Measurements from ENCODE around the gene ATP6V1D.

ATP6V1D gene

DNA sequence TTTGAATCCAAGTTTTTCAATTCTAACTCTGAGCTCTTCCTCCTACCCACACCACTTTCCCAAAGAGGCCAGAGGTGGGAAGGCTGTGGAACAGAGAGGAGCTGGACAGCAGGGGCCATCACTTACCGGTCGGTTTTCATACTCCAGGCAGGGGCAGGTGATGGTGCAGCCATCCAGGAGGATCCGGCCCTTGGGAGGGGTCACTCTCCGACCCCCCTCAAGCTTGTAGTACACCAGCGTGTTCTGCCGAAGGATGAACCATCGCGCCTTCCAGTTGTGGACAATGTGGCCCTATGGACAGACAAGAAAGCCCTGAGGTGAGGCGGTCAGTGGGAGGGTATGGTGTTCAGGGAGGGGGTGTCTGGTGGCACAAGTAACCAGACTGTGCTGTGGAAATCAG is 37.9 kb upstream of the ATP6V1D start:
- Histone ChIP-seq H4K12ac (ENCODE audit: low read depth, low read length) (no peak overlapping the region), H4K91ac (ENCODE audit: low read depth, low read length) (no peak overlapping the region), H3K27ac (ENCODE audit: low read depth, low read length) (no peak overlapping the region), H3K4ac (ENCODE audit: low read depth, low read length) (no peak overlapping the region), H3K9me3 (ENCODE audit: insufficient read depth, low read depth, low read length) (peaks cover 3% of the 10 kb centered on the region), H3K23ac (ENCODE audit: low read length) (no peak overlapping the region), H3K9ac (ENCODE audit: low read length) (no peak overlapping the region), H3K4me1 (ENCODE audit: control insufficient read depth in 1 of 2, insufficient read depth in 2 of 2, low read length in 2 of 2) (peaks cover 6 to 11% of the 10 kb centered on the region in 2 experiments), H3K79me2 (ENCODE audit: control insufficient read depth, insufficient read depth, low read length, poor library complexity) (no peaks in the 10 kb centered on the region), H3K18ac (ENCODE audit: low read length) (no peak overlapping the region), H2BK5ac (ENCODE audit: low read depth, low read length, poor library complexity) (no peak overlapping the region), H4K8ac (ENCODE audit: low read depth, low read length) (no peak overlapping the region), H2AK5ac (ENCODE audit: low read length) (no peak overlapping the region), H2BK120ac (ENCODE audit: insufficient read depth, low read length, poor library complexity) (no peak overlapping the region), H3K14ac (ENCODE audit: low read length) (no peak overlapping the region), H3K4me3 (ENCODE audit: low read depth, low read length) (no peak overlapping the region), H3K27me3 (ENCODE audit: insufficient read depth, low read length) (no peaks in the 10 kb centered on the region), H2BK12ac (ENCODE audit: low read length) (no peak overlapping the region), H3K4me2 (ENCODE audit: low read length) (no peak overlapping the region), H2AFZ (ENCODE audit: insufficient read depth, low read length, poor library complexity) (no peak overlapping the region), H3K36me3 (ENCODE audit: control insufficient read depth in 1 of 2, insufficient read depth in 2 of 2, low read length in 2 of 2) (no peaks in the 10 kb centered on the region), H3K79me1 (ENCODE audit: low read length) (no peaks in the 10 kb centered on the region)
- no peak for DNase-seq
- WGBS (ENCODE audit: extremely low coverage, insufficient coverage, insufficient read length): no CpG with 5 or more reads among the region's 9 CpGs

DNA sequence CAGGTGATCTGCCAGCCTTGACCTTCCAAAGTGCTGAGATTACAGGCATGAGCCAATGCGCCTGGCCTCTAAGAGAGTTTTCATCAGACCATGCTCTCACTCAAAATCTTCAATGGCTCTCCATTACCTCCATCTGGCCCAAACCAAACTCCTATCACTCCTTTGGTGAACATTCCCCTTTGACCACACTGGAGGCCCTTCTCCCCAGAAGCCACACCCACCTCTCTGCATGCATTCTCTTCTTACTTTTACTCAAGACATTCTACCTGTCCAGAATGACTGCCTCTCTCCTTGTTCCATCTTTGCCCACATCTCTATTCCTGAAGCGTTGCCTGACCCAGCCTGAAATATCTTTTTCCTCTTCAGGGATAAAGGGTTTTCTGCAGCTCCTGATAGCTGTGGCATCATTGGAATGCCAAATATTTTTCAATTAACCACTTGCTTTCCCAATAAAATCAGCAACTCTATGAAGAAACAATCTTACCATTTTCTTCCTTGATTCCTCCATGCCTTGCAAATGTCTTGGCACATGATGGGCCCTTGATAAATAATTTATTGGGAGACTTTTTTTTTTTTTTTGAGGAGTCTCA is 36.9 kb upstream of the ATP6V1D start:
- H3K18ac ChIP-seq (ENCODE audit: low read length): no peak overlapping the region
- no peak overlapping the region for H2BK12ac ChIP-seq (ENCODE audit: low read length)
- no peak overlapping the region for H3K4me2 ChIP-seq (ENCODE audit: low read length)
- H3K79me1 ChIP-seq (ENCODE audit: low read length): no peaks in the 10 kb centered on the region
- H3K79me2 ChIP-seq (ENCODE audit: control insufficient read depth, insufficient read depth, low read length, poor library complexity): no peaks in the 10 kb centered on the region
- no peak overlapping the region for H4K91ac ChIP-seq (ENCODE audit: low read depth, low read length)
- H4K12ac ChIP-seq (ENCODE audit: low read depth, low read length): no peak overlapping the region
- no peak overlapping the region for H2BK120ac ChIP-seq (ENCODE audit: insufficient read depth, low read length, poor library complexity)
- no peak overlapping the region for H3K23ac ChIP-seq (ENCODE audit: low read length)
- H2BK5ac ChIP-seq (ENCODE audit: low read depth, low read length, poor library complexity): no peak overlapping the region
- no peak overlapping the region for H2AFZ ChIP-seq (ENCODE audit: insufficient read depth, low read length, poor library complexity)
- no peak overlapping the region for H3K4ac ChIP-seq (ENCODE audit: low read depth, low read length)
- H3K27me3 ChIP-seq (ENCODE audit: insufficient read depth, low read length): no peaks in the 10 kb centered on the region
- WGBS (ENCODE audit: extremely low coverage, insufficient coverage, insufficient read length): no CpG with 5 or more reads among the region's 2 CpGs
- H3K36me3 ChIP-seq (ENCODE audit: control insufficient read depth in 1 of 2, insufficient read depth in 2 of 2, low read length in 2 of 2): no peaks in the 10 kb centered on the region
- no peak overlapping the region for H2AK5ac ChIP-seq (ENCODE audit: low read length)
- no peak for DNase-seq
- H3K27ac ChIP-seq (ENCODE audit: low read depth, low read length): no peak overlapping the region
- no peak overlapping the region for H3K14ac ChIP-seq (ENCODE audit: low read length)
- H3K4me3 ChIP-seq (ENCODE audit: low read depth, low read length): no peak overlapping the region
- no peak overlapping the region for H3K9ac ChIP-seq (ENCODE audit: low read length)
- H4K8ac ChIP-seq (ENCODE audit: low read depth, low read length): no peak overlapping the region
- H3K9me3 ChIP-seq (ENCODE audit: insufficient read depth, low read depth, low read length): peaks cover 3% of the 10 kb centered on the region
- H3K4me1 ChIP-seq (ENCODE audit: control insufficient read depth in 1 of 2, insufficient read depth in 2 of 2, low read length in 2 of 2): peaks cover 16 to 21% of the 10 kb centered on the region in 2 experiments

DNA sequence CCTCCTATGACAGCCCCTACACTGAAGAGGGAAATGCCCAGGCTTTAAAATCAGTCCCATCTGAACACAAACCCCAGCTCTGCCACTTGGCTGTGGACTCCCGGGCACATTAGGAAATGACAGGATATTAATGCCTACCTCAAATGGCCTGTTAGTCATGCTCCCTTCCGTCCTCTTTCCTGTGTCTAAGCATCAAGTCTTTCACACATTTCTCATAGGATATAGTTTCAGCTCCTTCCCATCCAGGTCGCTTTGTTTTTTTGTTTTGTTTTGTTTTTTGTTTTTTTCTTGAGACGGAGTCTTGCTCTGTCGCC is 36.2 kb upstream of the ATP6V1D start:
- no peak overlapping the region for H3K14ac ChIP-seq (ENCODE audit: low read length)
- H3K9ac ChIP-seq (ENCODE audit: low read length): no peak overlapping the region
- H3K9me3 ChIP-seq (ENCODE audit: insufficient read depth, low read depth, low read length): peaks cover 3% of the 10 kb centered on the region
- H3K27me3 ChIP-seq (ENCODE audit: insufficient read depth, low read length): no peaks in the 10 kb centered on the region
- no peaks in the 10 kb centered on the region for H3K36me3 ChIP-seq (ENCODE audit: control insufficient read depth in 1 of 2, insufficient read depth in 2 of 2, low read length in 2 of 2)
- H3K18ac ChIP-seq (ENCODE audit: low read length): no peak overlapping the region
- H2AFZ ChIP-seq (ENCODE audit: insufficient read depth, low read length, poor library complexity): no peak overlapping the region
- no peak overlapping the region for H2AK5ac ChIP-seq (ENCODE audit: low read length)
- H3K4me3 ChIP-seq (ENCODE audit: low read depth, low read length): no peak overlapping the region
- no peak overlapping the region for H4K12ac ChIP-seq (ENCODE audit: low read depth, low read length)
- no peak overlapping the region for H4K8ac ChIP-seq (ENCODE audit: low read depth, low read length)
- no peak overlapping the region for H3K4me2 ChIP-seq (ENCODE audit: low read length)
- H3K23ac ChIP-seq (ENCODE audit: low read length): no peak overlapping the region
- H3K27ac ChIP-seq (ENCODE audit: low read depth, low read length): no peak overlapping the region
- peaks cover 19 to 26% of the 10 kb centered on the region in 2 experiments for H3K4me1 ChIP-seq (ENCODE audit: control insufficient read depth in 1 of 2, insufficient read depth in 2 of 2, low read length in 2 of 2)
- no peaks in the 10 kb centered on the region for H3K79me1 ChIP-seq (ENCODE audit: low read length)
- H3K79me2 ChIP-seq (ENCODE audit: control insufficient read depth, insufficient read depth, low read length, poor library complexity): no peaks in the 10 kb centered on the region
- H2BK5ac ChIP-seq (ENCODE audit: low read depth, low read length, poor library complexity): no peak overlapping the region
- no CpG with 5 or more reads among the region's 5 CpGs for WGBS (ENCODE audit: extremely low coverage, insufficient coverage, insufficient read length)
- no peak overlapping the region for H3K4ac ChIP-seq (ENCODE audit: low read depth, low read length)
- no peak for DNase-seq
- no peak overlapping the region for H4K91ac ChIP-seq (ENCODE audit: low read depth, low read length)
- no peak overlapping the region for H2BK120ac ChIP-seq (ENCODE audit: insufficient read depth, low read length, poor library complexity)
- H2BK12ac ChIP-seq (ENCODE audit: low read length): no peak overlapping the region

- H3K18ac ChIP-seq (ENCODE audit: low read length): no peak overlapping the region
- no peaks in the 10 kb centered on the region for H3K36me3 ChIP-seq (ENCODE audit: control insufficient read depth in 1 of 2, insufficient read depth in 2 of 2, low read length in 2 of 2)
- no CpG with 5 or more reads among the region's 16 CpGs for WGBS (ENCODE audit: extremely low coverage, insufficient coverage, insufficient read length)
- H3K4me2 ChIP-seq (ENCODE audit: low read length): no peak overlapping the region
- H4K91ac ChIP-seq (ENCODE audit: low read depth, low read length): no peak overlapping the region
- peaks cover 19 to 29% of the 10 kb centered on the region in 2 experiments for H3K4me1 ChIP-seq (ENCODE audit: control insufficient read depth in 1 of 2, insufficient read depth in 2 of 2, low read length in 2 of 2)
- no peaks in the 10 kb centered on the region for H3K27me3 ChIP-seq (ENCODE audit: insufficient read depth, low read length)
- no peak for DNase-seq
- no peak overlapping the region for H3K14ac ChIP-seq (ENCODE audit: low read length)
- H2BK12ac ChIP-seq (ENCODE audit: low read length): no peak overlapping the region
- no peak overlapping the region for H4K12ac ChIP-seq (ENCODE audit: low read depth, low read length)
- no peak overlapping the region for H3K9ac ChIP-seq (ENCODE audit: low read length)
- H3K9me3 ChIP-seq (ENCODE audit: insufficient read depth, low read depth, low read length): peaks cover 3% of the 10 kb centered on the region
- H2BK5ac ChIP-seq (ENCODE audit: low read depth, low read length, poor library complexity): no peak overlapping the region
- no peak overlapping the region for H2AFZ ChIP-seq (ENCODE audit: insufficient read depth, low read length, poor library complexity)
- no peaks in the 10 kb centered on the region for H3K79me2 ChIP-seq (ENCODE audit: control insufficient read depth, insufficient read depth, low read length, poor library complexity)
- no peak overlapping the region for H3K27ac ChIP-seq (ENCODE audit: low read depth, low read length)
- H2AK5ac ChIP-seq (ENCODE audit: low read length): no peak overlapping the region
- no peak overlapping the region for H4K8ac ChIP-seq (ENCODE audit: low read depth, low read length)
- H3K4me3 ChIP-seq (ENCODE audit: low read depth, low read length): no peak overlapping the region
- no peaks in the 10 kb centered on the region for H3K79me1 ChIP-seq (ENCODE audit: low read length)
- H3K23ac ChIP-seq (ENCODE audit: low read length): no peak overlapping the region
- no peak overlapping the region for H2BK120ac ChIP-seq (ENCODE audit: insufficient read depth, low read length, poor library complexity)
- H3K4ac ChIP-seq (ENCODE audit: low read depth, low read length): no peak overlapping the region
Observed at GRCh38 chr14:67395086-67395875, 35.7 kb upstream of the ATP6V1D start.

All from trophoblast cell (in vitro differentiated cells and primary cell).